Thymus (tissue), 11 donors: Measurements from ENCODE around the gene ANKIB1. TPM values are rescaled to one million over a fixed set of nuclear protein-coding genes. Genes with fewer than 3 reads are reported as not detected.

Experiments
- DNase-seq, 9 donors: peaks; one replicate each; pipeline ENCODE4 v3.0.0-alpha.2; 2013; ENCODE audit warnings: low spot score in 9 of 9, low read depth in 6 of 9, missing footprints in 1 of 9
- H3K27ac ChIP-seq, 2 donors: one replicate each; pipeline ENCODE4 v1.5.1; 2013; ENCODE audit warnings: control low read depth in 1 of 2, low read depth in 1 of 2, low read length in 1 of 2, mild to moderate bottlenecking in 1 of 2, moderate library complexity in 1 of 2
- H3K27me3 ChIP-seq, 2 donors: one replicate each; pipeline ENCODE4 v1.5.1; 2013; ENCODE audit warnings: low read length in 1 of 2; ENCODE audit not compliant: control insufficient read depth in 2 of 2, insufficient read depth in 1 of 2
- H3K36me3 ChIP-seq, 2 donors: one replicate each; pipeline ENCODE4 v1.5.1; 2013; ENCODE audit warnings: low read length in 1 of 2, mild to moderate bottlenecking in 1 of 2, moderate library complexity in 1 of 2; ENCODE audit not compliant: control insufficient read depth in 2 of 2, insufficient read depth in 2 of 2
- H3K4me1 ChIP-seq, 2 donors: one replicate each; pipeline ENCODE4 v1.5.1; 2013; ENCODE audit warnings: low read length in 2 of 2; ENCODE audit not compliant: control insufficient read depth in 2 of 2, insufficient read depth in 2 of 2
- H3K4me3 ChIP-seq, 2 donors: one replicate each; pipeline ENCODE4 v1.5.1; 2013; ENCODE audit warnings: low read length in 2 of 2, control low read depth in 1 of 2, mild to moderate bottlenecking in 1 of 2
- H3K9me3 ChIP-seq, 2 donors: one replicate each; pipeline ENCODE4 v1.5.1; 2013; ENCODE audit warnings: low read length in 1 of 2, mild to moderate bottlenecking in 1 of 2; ENCODE audit not compliant: control insufficient read depth in 2 of 2, insufficient read depth in 1 of 2
- WGBS: extraction: QIAGEN DNeasy Blood & Tissue Kit; methylation state at CpG from one replicate; pipeline ENCODE4 v1.1.7; 2013; 5-methylcytosine and 5-hydroxymethylcytosine counted together
- polyA plus RNA-seq: library from polyadenylated mRNA; stranded (reverse); fragments of 200-250 nt; gene quantifications from one replicate; pipeline ENCODE4 v1.2.3, GENCODE V29; 2013
- total RNA-seq: library from RNA; stranded (reverse); fragments of 120-200 nt; gene quantifications from one replicate; pipeline ENCODE4 v1.2.4, GENCODE V29; 2013
- donor health status: healthy.

Gene ANKIB1
- total and polyA plus RNA-seq, 2 donors, result 27.0 to 36.5 TPM

GRCh38 chr7:92259062-92259461 is 13.3 kb downstream of the ANKIB1 start:
- Histone ChIP-seq H3K36me3 (peaks cover 0 to 5% of the 10 kb centered on the region in 2 donors), H3K4me1 (peaks cover 0 to under 1% of the 10 kb centered on the region in 2 donors), H3K9me3 (peaks cover 0 to 2% of the 10 kb centered on the region in 2 donors), H3K27me3 (no peaks in the 10 kb centered on the region), H3K4me3 (no peak overlapping the region), H3K27ac (no peak overlapping the region)
- no peak for DNase-seq
- WGBS, result 100% methylated on average over 4 of the region's 4 CpGs

DNA sequence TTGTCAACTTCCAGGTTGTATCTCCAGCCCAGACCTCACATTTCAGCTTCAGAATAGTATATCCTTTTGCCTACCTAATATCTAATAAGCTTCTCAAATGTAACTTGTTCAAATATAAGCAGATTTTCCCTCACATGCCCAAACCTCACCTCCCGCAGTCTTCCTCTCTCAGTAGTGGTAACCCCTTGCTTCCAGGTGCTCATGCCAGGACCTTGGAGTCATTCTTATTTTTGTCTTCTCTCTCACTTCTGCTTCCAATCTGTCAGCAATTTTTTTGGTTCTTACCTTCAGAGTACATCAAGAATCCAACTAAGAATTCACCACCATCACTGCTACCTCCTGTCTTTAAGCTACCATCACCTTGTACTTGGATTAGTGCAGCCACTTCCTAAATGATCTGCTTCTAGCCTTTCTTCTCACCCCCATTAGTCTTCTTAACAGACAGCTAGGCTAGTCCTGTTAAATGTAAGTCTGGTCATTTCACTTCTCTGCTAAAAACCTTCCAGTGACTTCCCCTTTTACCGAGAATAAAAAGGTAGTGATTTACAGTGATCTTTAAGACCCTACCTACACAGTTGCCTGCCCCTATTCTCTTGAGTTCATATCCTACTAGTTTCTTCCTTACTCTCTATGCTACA is 14.0 kb downstream of the ANKIB1 start:
- H3K9me3 ChIP-seq, result peaks cover 0 to 2% of the 10 kb centered on the region in 2 donors
- no peak overlapping the region for H3K4me3 ChIP-seq
- no peaks in the 10 kb centered on the region for H3K27me3 ChIP-seq
- no peak overlapping the region for H3K27ac ChIP-seq
- 73% methylated on average over 2 of the region's 2 CpGs for WGBS
- DNase-seq, result no peak
- no peaks in the 10 kb centered on the region for H3K4me1 ChIP-seq
- peaks cover 0 to 5% of the 10 kb centered on the region in 2 donors for H3K36me3 ChIP-seq

DNA sequence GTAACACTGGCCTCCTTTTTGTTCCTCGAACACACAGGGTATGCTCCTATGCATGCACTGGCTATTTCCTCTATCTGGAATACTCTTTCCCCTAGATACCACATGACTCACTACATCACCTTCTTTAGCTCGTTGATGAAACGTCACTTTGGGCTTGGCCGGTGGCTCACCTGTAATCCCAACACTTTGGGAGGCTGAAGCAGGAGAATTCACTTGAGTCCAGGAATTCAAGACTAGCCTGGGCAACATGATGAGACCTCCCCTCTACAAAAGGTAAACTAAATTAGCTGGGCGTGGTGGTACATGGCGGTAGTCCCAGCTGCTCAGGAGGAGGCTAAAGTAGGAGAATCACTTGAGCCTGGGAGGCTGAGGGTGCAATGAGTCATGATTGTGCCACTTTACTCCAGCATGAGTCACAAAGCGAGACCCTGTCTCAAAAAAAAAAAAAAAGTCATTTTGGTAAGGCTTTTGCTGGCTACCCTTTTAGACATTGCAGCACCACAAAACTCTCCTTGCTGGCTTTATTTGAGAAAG is 14.5 kb downstream of the ANKIB1 start:
- WGBS, result 82% methylated on average over 7 of the region's 7 CpGs

GRCh38 chr7:92266415-92267241 is 20.9 kb downstream of the ANKIB1 start:
- WGBS, result 97% methylated on average over 5 of the region's 5 CpGs

More for the DNA sequence above, 14.5 kb downstream of the ANKIB1 start:
- Histone ChIP-seq H3K4me3 (no peak overlapping the region), H3K9me3 (peaks cover 0 to 2% of the 10 kb centered on the region in 2 donors), H3K27me3 (no peaks in the 10 kb centered on the region), H3K36me3 (peaks cover 0 to 5% of the 10 kb centered on the region in 2 donors), H3K4me1 (no peaks in the 10 kb centered on the region), H3K27ac (no peak overlapping the region)
- DNase-seq, result no peak

DNA sequence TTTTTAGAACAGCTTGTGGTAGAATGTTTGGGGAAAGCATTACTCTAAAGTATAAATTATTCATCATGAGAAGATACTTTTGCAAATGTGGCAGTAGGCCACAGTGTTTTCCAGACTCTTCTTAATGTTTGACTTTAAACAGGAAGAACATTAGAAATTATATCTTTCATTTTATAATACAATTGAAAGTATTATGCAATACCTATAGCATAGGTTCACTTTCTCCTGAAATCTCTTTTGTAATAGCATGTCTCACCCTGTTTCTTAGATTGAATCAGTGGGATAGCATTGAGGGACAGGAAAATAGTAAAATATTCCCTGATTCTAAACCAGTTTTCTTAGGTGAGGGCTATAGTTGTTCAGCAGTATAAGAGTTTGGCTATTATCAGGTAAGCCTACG is 23.1 kb downstream of the ANKIB1 start:
- no peaks in the 10 kb centered on the region for H3K9me3 ChIP-seq
- DNase-seq, result no peak
- H3K27me3 ChIP-seq, result no peaks in the 10 kb centered on the region
- H3K27ac ChIP-seq, result no peak overlapping the region
- H3K4me1 ChIP-seq, result no peaks in the 10 kb centered on the region
- H3K4me3 ChIP-seq, result no peak overlapping the region
- H3K36me3 ChIP-seq, result no peaks in the 10 kb centered on the region
- 97% methylated on average over 1 of the region's 1 CpG for WGBS

More at GRCh38 chr7:92266415-92267241, 20.9 kb downstream of the ANKIB1 start:
- Histone ChIP-seq H3K4me1 (no peaks in the 10 kb centered on the region), H3K9me3 (no peaks in the 10 kb centered on the region), H3K36me3 (no peaks in the 10 kb centered on the region), H3K27me3 (no peaks in the 10 kb centered on the region), H3K4me3 (no peak overlapping the region), H3K27ac (no peak overlapping the region)
- no peak for DNase-seq

DNA sequence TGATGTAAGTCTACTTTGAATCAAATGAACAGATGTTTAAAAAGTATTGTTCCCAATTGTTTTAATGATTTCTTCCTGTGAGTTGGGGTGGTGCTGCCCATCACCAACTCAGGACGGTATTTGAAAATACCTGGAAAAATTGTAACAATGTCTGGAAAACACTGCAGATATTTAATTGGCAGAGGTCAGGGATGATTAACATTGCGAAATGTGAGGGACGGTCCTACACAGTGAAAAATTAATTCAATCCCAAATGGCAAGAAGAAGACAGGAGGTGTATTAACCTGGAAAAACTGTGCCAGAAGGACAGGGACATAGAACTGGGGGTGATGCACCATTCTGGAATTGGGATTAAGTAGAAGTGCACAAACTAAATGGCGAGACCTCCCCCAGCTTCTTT is 29.6 kb downstream of the ANKIB1 start:
- Histone ChIP-seq H3K27me3 (no peaks in the 10 kb centered on the region), H3K9me3 (peaks cover 0 to 2% of the 10 kb centered on the region in 2 donors), H3K27ac (no peak overlapping the region), H3K4me1 (peaks cover 0 to 3% of the 10 kb centered on the region in 2 donors), H3K36me3 (no peaks in the 10 kb centered on the region), H3K4me3 (no peak overlapping the region)
- DNase-seq, result no peak
- 97% methylated on average over 4 of the region's 4 CpGs for WGBS

- 96% methylated on average over 2 of the region's 2 CpGs for WGBS
- DNase-seq, result no peak
- no peaks in the 10 kb centered on the region for H3K27me3 ChIP-seq
- H3K4me3 ChIP-seq, result no peak overlapping the region
- H3K9me3 ChIP-seq, result peaks cover 0 to 9% of the 10 kb centered on the region in 2 donors
- no peaks in the 10 kb centered on the region for H3K36me3 ChIP-seq
- H3K4me1 ChIP-seq, result peaks cover 0 to 3% of the 10 kb centered on the region in 2 donors
- no peak overlapping the region for H3K27ac ChIP-seq
These were observed 30.7 kb downstream of the ANKIB1 start for GRCh38 chr7:92276460-92276864.

- H3K27me3 ChIP-seq, result no peaks in the 10 kb centered on the region
- H3K4me3 ChIP-seq, result no peak overlapping the region
- peaks cover 0 to 9% of the 10 kb centered on the region in 2 donors for H3K9me3 ChIP-seq
- no peak for DNase-seq
- 97% methylated on average over 2 of the region's 2 CpGs for WGBS
- H3K27ac ChIP-seq, result no peak overlapping the region
- H3K4me1 ChIP-seq, result peaks cover 0 to 3% of the 10 kb centered on the region in 2 donors
- no peaks in the 10 kb centered on the region for H3K36me3 ChIP-seq
These were observed 33.7 kb downstream of the ANKIB1 start for GRCh38 chr7:92279396-92280031.

GRCh38 chr7:92281031-92281430 is 35.3 kb downstream of the ANKIB1 start:
- 97% methylated on average over 2 of the region's 2 CpGs for WGBS

More at GRCh38 chr7:92281031-92281430, 35.3 kb downstream of the ANKIB1 start:
- Histone ChIP-seq H3K36me3 (no peaks in the 10 kb centered on the region), H3K9me3 (peaks cover 0 to 9% of the 10 kb centered on the region in 2 donors), H3K4me1 (peaks cover 0 to 3% of the 10 kb centered on the region in 2 donors), H3K27me3 (no peaks in the 10 kb centered on the region), H3K4me3 (no peak overlapping the region), H3K27ac (no peak overlapping the region)
- no peak for DNase-seq
